GM13976 (cell line): ENCODE measurements around the gene ATXN1.

Experiments used
- DNase-seq: peaks from one replicate; pipeline ENCODE4 v3.0.0; 2012; ENCODE audit warnings: low spot score
- in situ Hi-C: fragments of 300-500 bp; cut with MboI; formaldehyde crosslinking; loops from one replicate; pipeline ENCODE4 v1.12.0; 2022; ENCODE audit warnings: low sequenced_read_pairs, mixed read lengths, inconsistent platforms; ENCODE audit not compliant: unreplicated experiment
- TF ChIP-seq, protein P1 (sequence below): IDR thresholded peaks from 2 replicates; pipeline ENCODE4 v1.5.1; 2012; ENCODE audit warnings: borderline replicate concordance, mild to moderate bottlenecking; ENCODE audit not compliant: insufficient read depth; ENCODE audit errors: extremely low read depth, missing control alignments, control extremely low read depth

ATXN1 gene

DNA sequence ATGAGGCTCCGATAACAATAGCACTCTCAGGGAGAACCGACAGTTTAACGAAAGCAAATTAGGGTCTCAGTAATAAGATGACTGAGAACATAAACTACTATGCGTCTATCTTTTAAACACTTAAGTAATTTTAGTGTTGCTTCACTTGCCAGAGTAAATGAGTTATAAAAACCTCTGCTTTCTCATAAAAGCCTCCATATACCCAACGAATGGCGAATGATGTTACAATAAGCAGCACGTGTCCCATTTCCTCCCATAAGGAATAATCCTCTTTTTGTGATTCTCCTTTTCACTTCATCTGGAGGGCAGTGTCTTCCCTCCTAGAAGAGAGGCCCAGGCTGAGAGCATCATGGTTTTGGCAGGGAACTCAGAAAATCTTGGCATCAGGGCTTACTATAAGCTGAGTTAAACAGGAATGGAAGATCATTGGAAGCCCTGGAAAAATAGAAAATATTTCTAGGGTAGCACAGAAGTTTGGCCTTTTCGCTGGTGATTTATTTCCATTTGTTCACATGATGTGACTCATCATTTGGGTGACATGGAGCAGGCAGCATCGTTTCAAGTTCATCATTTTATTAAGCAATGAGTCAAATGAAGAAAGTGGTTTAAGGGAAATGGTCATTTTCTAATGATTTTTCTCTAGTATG is 255.4 kb downstream of the ATXN1 start:
- TF ChIP-seq, protein P1, sequence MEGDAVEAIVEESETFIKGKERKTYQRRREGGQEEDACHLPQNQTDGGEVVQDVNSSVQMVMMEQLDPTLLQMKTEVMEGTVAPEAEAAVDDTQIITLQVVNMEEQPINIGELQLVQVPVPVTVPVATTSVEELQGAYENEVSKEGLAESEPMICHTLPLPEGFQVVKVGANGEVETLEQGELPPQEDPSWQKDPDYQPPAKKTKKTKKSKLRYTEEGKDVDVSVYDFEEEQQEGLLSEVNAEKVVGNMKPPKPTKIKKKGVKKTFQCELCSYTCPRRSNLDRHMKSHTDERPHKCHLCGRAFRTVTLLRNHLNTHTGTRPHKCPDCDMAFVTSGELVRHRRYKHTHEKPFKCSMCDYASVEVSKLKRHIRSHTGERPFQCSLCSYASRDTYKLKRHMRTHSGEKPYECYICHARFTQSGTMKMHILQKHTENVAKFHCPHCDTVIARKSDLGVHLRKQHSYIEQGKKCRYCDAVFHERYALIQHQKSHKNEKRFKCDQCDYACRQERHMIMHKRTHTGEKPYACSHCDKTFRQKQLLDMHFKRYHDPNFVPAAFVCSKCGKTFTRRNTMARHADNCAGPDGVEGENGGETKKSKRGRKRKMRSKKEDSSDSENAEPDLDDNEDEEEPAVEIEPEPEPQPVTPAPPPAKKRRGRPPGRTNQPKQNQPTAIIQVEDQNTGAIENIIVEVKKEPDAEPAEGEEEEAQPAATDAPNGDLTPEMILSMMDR, result no peak
- in situ Hi-C loops, result loop anchor here (25.0 kb wide), 2 partner anchors 256 to 456 kb away; partner anchors contain the start of gene ATXN1
- no peak for DNase-seq

GRCh38 chr6:16504609-16505008 is 256.7 kb downstream of the ATXN1 start:
- no peak for DNase-seq
- in situ Hi-C loops, result loop anchor here (25.0 kb wide), 2 partner anchors 258 to 458 kb away; partner anchors contain the start of gene ATXN1
- TF ChIP-seq, protein P1, result no peak

DNA sequence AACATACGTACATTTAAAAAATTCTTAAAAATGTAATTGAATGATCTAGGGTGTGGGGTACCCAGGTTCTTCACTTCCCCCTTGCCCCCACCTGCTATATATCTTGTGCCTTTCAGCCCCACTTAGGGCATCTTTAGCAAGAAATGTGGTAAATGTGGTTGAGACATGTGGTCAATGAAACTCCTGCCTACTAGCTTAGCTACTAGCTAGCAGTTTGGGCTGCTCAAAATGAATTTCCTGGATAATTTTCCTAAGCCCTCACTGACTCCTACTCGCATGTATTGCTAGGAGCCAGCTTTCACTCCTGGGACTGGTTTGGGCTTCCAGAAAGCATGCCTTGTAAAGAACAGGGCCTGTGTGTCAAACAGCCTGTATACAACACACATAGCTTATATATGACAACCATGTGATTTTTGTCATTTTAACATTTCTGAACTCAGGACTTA is 257.3 kb downstream of the ATXN1 start:
- in situ Hi-C loops, result loop anchor here (25.0 kb wide), 2 partner anchors 258 to 458 kb away; partner anchors contain the start of gene ATXN1
- no peak for DNase-seq
- TF ChIP-seq, protein P1, result no peak

DNA sequence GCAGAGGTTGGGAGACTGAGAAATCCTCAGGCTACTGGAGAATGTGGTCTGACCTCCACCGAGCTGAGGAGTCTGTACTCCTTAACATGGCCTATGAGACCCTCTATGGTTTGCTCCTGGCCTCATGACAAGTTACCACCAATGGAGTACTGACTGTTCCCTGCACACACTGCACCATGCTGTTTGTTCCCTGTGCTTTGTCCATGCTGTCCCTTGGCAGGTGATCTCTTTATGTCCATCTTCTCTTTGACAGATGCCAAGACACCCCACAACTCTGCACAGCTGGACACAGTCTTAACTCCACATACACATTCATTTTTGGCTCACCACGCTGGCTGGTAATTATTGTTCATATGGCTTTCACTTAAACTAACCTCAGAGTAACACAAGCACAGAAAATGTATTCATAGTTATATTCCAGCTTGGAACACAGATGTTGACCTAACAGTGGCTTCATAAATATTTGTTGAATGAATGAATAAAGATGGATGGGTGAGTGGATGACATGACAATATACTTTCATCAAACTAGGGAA is 258.0 kb downstream of the ATXN1 start:
- in situ Hi-C loops, result loop anchor here (25.0 kb wide), 2 partner anchors 259 to 459 kb away; partner anchors contain the start of gene ATXN1
- TF ChIP-seq, protein P1, result no peak
- DNase-seq, result no peak

DNA sequence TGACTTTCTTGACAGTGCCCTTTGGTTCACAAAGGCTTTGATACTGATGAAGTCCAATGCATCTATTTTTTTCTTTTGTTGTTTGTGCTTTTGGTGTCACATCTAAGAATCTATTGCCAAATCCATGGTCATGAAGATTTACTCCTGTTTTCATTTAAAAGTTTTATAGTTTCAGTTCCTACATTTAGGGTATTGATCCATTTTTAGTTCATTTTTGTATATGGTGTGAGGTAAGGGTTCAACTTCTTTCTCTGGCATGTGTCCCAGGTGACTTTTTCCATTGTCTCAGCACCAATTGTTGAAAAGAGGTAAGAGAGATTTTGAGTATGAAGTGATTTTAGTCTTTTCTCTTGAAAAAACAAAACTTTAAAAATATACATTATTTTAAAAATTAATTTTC is 262.3 kb downstream of the ATXN1 start:
- no peak for DNase-seq
- TF ChIP-seq, protein P1, result no peak
- in situ Hi-C loops, result no loop called here

DNA sequence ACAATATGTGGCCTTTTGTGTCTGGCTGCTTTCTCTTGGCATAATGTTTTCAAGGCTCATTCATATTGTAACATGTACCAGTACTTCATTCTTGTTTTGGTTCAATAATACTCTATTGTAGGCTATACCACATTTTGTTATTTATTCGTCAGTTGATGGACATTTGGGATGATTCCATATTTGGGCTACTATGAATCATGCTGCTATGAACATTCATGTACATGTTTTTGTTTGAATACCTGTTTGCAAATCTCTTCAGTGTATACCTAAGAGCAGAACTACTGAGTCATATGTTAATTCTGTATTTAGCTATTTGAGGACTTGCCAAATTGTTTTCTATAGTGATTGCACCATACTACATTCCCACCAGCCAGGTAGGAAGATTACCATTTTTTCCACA is 263.0 kb downstream of the ATXN1 start:
- TF ChIP-seq, protein P1, result no peak
- in situ Hi-C loops, result no loop called here
- no peak for DNase-seq
